Caki2 (cell line): Measurements from ENCODE around the gene TYR. TPM values are rescaled to one million over a fixed set of nuclear protein-coding genes. Genes with fewer than 3 reads are reported as not detected.
"Not testable (repeated sequence)": the region's sequence is repeated elsewhere in the genome, so short reads cannot be mapped to it uniquely, and the experiment has no call there.

ENCODE experiments used
- DNase-seq: peaks from one replicate; pipeline ENCODE4 v3.0.0-alpha.2; 2015; ENCODE audit warnings: low read depth
- in situ Hi-C: cut with HindIII; loops from 2 replicates; pipeline ENCODE4 v1.10.0; 2016; ENCODE audit warnings: low sequenced_read_pairs, low pct_unique_long_range_greater_than_20kb, mixed read lengths
- total RNA-seq: library from RNA; depleted of rRNA; stranded (reverse); fragments of >200 nt; shearing (Covaris generic); gene quantifications from 2 replicates; pipeline ENCODE4 v1.2.3, GENCODE V29; 2014; ENCODE audit warnings: low replicate concordance; rRNA removed

Gene TYR
- total RNA-seq, 1 experiment from 2014 or later = not detected

- DNase-seq, in situ Hi-C loops: not testable (repeated sequence)
Measured at GRCh38 chr11:89331940-89332339, 154.3 kb downstream of the TYR start.

GRCh38 chr11:89333704-89334103 lies 156.0 kb downstream of the TYR start:
- in situ Hi-C loops = not testable (repeated sequence)
- DNase-seq = peak; percentile 0

DNA sequence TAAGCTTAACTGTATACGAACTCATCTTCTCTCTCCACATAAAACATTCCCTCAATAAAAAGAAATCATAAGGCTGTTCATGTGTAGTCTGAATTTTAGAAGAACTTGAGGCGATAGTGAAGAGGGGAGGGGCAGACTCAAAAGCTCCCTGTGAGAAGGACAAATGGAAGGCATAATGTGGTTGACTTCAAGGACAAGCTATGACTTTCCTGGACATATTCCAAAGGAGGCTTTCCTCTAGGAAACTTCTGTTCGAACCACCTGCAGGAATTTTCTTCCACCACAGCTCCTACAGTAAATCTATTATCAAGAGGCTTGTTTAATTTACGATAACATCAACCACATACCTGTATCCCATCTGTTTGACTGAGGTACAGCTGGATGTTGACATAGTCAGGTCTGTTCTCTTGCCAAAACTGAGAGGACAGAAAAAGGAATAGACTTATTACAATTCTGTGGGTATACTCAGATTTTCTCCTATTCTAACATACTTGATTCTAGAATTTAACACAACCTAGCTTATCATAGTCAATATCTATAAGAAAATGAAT lies 159.5 kb downstream of the TYR start:
- DNase-seq, in situ Hi-C loops: not testable (repeated sequence)

- in situ Hi-C loops, DNase-seq: not testable (repeated sequence)
Measured at GRCh38 chr11:89338073-89338472, 160.4 kb downstream of the TYR start.

DNA sequence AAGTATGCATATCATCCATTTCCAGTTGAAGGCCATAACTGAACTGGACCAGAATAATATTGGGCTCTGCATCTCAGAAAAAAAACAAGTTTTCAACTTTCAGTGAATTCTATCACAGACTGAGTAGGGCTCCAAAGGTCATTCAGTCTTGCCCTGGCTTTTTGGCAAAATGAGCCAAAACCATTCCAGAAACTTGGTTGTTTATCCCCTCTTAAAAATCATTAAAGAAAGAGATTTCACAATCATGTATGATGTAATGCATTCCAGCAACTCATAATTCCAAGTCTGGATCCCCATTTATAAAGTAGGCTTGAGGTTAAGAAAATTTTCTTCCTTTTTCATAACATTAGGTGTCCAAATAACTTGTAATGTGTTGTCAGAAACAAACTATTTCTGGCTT lies 162.8 kb downstream of the TYR start:
- DNase-seq, in situ Hi-C loops: not testable (repeated sequence)

DNA sequence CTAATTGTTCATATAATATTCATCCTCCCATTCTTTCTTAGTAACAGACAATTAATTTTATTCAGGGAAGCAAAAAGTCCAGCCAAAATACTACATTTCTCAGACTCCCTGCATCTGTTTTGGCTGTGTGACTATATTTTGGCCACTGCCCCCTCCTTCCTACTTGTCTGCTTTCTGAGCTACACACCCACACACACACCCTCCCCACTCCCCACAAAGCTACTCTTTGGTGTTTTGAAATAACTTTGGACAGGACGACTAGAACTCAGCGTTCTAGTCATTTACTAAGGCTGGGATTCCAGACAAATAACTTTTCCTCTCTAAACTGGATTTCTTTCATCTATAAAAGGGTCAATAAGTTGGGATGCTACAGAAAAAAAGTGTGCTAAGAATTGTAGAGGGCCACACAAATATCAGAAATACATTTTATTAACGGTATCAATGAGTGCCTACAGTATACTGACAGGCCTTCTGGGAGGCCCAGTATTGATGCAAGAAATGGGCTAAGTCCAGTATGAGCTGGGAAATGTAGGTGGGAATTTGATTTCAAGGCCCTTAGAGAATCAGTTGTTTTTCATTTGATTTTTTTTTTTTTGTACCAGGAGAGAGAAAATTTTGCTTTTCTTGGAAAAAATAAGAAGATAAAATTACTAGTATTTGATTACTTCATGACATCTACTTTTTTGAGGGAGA lies 165.4 kb downstream of the TYR start:
- DNase-seq, in situ Hi-C loops: not testable (repeated sequence)

Other genes starting within 250 kb of the TYR start
- gene GRM5, start 111.9 kb upstream of the TYR start, total RNA-seq = 0.06 and 0.20 TPM in 2 replicates